ENCODE measurements around the gene STPG4.

STPG4 gene

GRCh38 chr2:47087051-47087450 lies 68.1 kb downstream of the STPG4 start:
- no peak for DNase-seq (ENCODE audit: low read depth)

GRCh38 chr2:47086571-47086970 lies 68.5 kb downstream of the STPG4 start:
- DNase-seq (ENCODE audit: low read depth), result no peak

- no peak for DNase-seq (ENCODE audit: low read depth)
Observed at GRCh38 chr2:47086054-47086471, 69.0 kb downstream of the STPG4 start.

GRCh38 chr2:47083886-47084687 lies 71.0 kb downstream of the STPG4 start:
- DNase-seq (ENCODE audit: low read depth), result no peak

- DNase-seq (ENCODE audit: low read depth), result no peak
Observed at GRCh38 chr2:47083485-47083884, 71.6 kb downstream of the STPG4 start.

- DNase-seq (ENCODE audit: low read depth), result no peak
Observed at GRCh38 chr2:47083005-47083404, 72.1 kb downstream of the STPG4 start.

- no peak for DNase-seq (ENCODE audit: low read depth)
Observed at GRCh38 chr2:47080888-47081301, 74.2 kb downstream of the STPG4 start.

GRCh38 chr2:47079515-47080412 lies 75.3 kb downstream of the STPG4 start:
- DNase-seq (ENCODE audit: low read depth), result no peak

- DNase-seq (ENCODE audit: low read depth), result no peak
Observed at GRCh38 chr2:47078541-47079482, 76.3 kb downstream of the STPG4 start.

GRCh38 chr2:47077442-47078117 lies 77.5 kb downstream of the STPG4 start:
- no peak for DNase-seq (ENCODE audit: low read depth)

- DNase-seq (ENCODE audit: low read depth), result no peak
Observed at GRCh38 chr2:47076586-47077441, 78.3 kb downstream of the STPG4 start.

- no peak for DNase-seq (ENCODE audit: low read depth)
Observed at GRCh38 chr2:47076126-47076506, 79.0 kb downstream of the STPG4 start.

GRCh38 chr2:47075361-47076125 lies 79.6 kb downstream of the STPG4 start:
- no peak for DNase-seq (ENCODE audit: low read depth)

GRCh38 chr2:47074691-47075090 lies 80.4 kb downstream of the STPG4 start:
- DNase-seq (ENCODE audit: low read depth), result no peak

GRCh38 chr2:47073641-47074040 lies 81.5 kb downstream of the STPG4 start:
- no peak for DNase-seq (ENCODE audit: low read depth)

GRCh38 chr2:47073217-47073616 lies 81.9 kb downstream of the STPG4 start:
- no peak for DNase-seq (ENCODE audit: low read depth)

- no peak for DNase-seq (ENCODE audit: low read depth)
Observed at GRCh38 chr2:47072728-47073191, 82.3 kb downstream of the STPG4 start.

- no peak for DNase-seq (ENCODE audit: low read depth)
Observed at GRCh38 chr2:47072018-47072691, 83.0 kb downstream of the STPG4 start.
